ENCODE results near the gene GLT6D1.

- TF ChIP-seq CTCF (IDR thresholded peaks at IDR 0.05; ENCODE audit: low read depth, low read length, poor library complexity, severe bottlenecking) (no peak), EZH2phosphoT487 (IDR thresholded peaks at IDR 0.05; ENCODE audit: borderline replicate concordance, low read length) (no peak)
Observed at GRCh38 chr9:135639196-135639595, at the start of gene GLT6D1.

Data from DOHH2 (cell line).